ENCODE data around the gene ZFP1. TPM values are rescaled to one million over a fixed set of nuclear protein-coding genes. Genes with fewer than 3 reads are reported as not detected.
"Not testable (repeated sequence)": the region's sequence is repeated elsewhere in the genome, so short reads cannot be mapped to it uniquely, and the experiment has no call there.

The ZFP1 gene
- total RNA-seq, 1 donor from 2014 or later, result 11.3 TPM

DNA sequence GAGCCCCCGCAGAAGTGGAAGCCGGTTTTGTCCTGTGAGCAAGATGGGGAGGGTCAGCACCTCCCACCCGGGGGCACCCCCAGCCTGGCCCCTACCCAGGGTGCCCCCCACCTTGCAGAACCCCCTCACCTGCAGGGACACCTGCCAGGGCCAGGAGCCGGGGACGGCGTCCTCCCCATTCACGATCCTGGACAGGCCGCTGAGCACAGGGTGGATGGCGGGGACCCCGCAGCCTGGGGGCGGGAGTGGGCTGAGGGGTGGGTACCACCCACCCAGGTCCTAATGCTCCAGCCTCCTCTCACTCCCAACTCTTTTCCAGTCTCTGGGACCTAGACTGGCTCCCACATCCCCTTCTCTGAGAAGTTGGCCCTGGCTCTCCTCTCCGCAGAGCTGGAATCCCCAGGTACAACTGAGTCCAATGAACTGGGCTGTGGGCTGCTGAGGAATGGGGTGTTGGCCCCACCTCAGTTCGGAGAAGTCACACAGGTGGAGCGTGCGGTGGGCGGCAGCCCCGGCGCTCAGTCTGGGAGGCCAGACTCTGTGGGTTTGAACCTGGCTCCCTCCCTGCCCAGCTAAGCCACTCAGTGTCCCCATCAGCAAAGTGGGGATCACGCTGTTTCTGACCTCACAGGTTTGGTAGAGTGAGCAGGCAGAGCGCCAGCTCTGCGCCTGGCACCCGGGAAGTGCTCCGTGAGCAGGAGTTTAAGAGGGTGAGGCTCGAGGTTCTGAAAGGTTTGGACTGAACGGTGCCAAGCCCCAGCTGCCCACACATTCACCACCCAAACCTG, 57.8 kb downstream of the ZFP1 start:
- H3K4me3 ChIP-seq; H3K9me3 ChIP-seq; intact Hi-C loops (cut with DNase I); H3K4me1 ChIP-seq; H3K36me3 ChIP-seq; H3K27ac ChIP-seq; H3K27me3 ChIP-seq; DNase-seq (ENCODE audit: extremely low spot score in 2 of 2): not testable (repeated sequence)

DNA sequence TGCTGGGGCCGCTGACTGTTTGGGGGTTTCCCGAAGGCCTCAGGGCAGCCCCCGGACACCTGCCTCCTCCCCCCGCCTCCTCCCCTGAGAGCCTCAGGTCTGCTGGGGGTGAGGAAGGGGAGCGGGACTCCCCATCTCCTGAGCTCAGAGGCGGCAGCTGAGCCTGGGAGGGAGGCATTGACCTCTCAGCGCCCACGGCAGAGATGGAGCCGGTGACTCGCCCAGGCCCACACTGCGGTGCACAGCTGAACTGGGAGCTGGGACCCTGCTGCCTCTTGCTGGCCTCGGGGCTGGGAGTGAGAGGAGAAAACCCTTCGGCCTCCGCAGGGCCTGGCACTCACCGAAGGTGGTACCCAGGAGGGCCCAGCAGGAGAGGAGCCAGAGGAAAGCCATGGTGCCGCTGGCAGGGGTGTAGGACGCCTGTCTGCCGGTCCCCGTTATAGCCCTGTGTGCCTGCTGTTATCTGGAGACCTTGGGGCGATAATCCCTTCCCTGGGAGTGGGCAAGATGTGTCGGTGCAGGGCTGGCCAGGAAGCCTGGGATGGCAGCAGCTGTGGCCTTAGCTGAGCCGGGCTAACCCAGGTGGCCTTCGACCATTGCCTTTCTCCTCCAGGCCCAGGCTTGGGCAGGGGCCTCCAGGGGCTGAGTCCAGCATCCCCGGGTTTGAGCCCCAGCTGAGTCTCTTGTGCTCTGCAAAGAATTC, 58.6 kb downstream of the ZFP1 start, which contains the start of gene CTRB2:
CTRB2 (minus strand) TSS at position 413 of the 703 bp plus-strand sequence; CDS start at position 393, 20 bp downstream.
- no peaks in the 10 kb centered on the region for H3K9me3 ChIP-seq
- no peaks in the 10 kb centered on the region for H3K27me3 ChIP-seq
- no peak within 1 kb of the TSS for H3K4me3 ChIP-seq
- intact Hi-C loops (cut with DNase I), result no loop called here
- no peak for TF ChIP-seq POLR2A (IDR thresholded peaks at IDR 0.05)
- H3K27ac ChIP-seq, result no peak within 1 kb of the TSS
- DNase-seq (ENCODE audit: extremely low spot score in 2 of 2), result no peak
- H3K4me1 ChIP-seq, result no peaks in the 10 kb centered on the region
- H3K36me3 ChIP-seq, result no peaks in the 10 kb centered on the region

DNA sequence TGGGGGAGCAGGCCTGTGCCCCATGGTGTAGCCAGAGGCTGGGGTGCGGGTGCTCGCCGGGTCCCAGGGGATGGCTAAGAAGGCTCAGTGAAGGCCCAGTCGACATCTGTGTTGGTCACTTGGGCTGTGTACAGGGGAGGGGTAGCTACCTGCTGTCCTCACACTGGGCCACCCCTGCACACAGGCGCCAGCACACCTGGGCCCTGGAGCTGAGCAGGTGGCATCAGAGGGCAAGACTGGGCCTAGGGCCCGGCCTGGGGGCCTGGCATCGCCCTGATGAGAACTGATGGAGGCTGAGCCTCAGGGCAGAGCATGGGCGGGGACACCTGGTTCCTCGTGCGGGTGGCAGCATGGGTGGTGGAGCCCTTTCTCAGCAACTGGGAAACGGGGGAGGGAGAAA, 59.5 kb downstream of the ZFP1 start:
- H3K27ac ChIP-seq, result no peak overlapping the region
- no peaks in the 10 kb centered on the region for H3K4me1 ChIP-seq
- intact Hi-C loops (cut with DNase I), result no loop called here
- H3K27me3 ChIP-seq, result no peaks in the 10 kb centered on the region
- H3K36me3 ChIP-seq, result no peaks in the 10 kb centered on the region
- TF ChIP-seq POLR2A (IDR thresholded peaks at IDR 0.05) (no peak), POLR2AphosphoS5 (IDR thresholded peaks at IDR 0.05; ENCODE audit: insufficient read depth in 1 of 2, low read depth in 1 of 2) (no peak)
- TF ChIP-seq, protein P1, sequence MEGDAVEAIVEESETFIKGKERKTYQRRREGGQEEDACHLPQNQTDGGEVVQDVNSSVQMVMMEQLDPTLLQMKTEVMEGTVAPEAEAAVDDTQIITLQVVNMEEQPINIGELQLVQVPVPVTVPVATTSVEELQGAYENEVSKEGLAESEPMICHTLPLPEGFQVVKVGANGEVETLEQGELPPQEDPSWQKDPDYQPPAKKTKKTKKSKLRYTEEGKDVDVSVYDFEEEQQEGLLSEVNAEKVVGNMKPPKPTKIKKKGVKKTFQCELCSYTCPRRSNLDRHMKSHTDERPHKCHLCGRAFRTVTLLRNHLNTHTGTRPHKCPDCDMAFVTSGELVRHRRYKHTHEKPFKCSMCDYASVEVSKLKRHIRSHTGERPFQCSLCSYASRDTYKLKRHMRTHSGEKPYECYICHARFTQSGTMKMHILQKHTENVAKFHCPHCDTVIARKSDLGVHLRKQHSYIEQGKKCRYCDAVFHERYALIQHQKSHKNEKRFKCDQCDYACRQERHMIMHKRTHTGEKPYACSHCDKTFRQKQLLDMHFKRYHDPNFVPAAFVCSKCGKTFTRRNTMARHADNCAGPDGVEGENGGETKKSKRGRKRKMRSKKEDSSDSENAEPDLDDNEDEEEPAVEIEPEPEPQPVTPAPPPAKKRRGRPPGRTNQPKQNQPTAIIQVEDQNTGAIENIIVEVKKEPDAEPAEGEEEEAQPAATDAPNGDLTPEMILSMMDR (IDR thresholded peaks at IDR 0.05), result no peak
- H3K4me3 ChIP-seq, result no peak overlapping the region
- DNase-seq (ENCODE audit: extremely low spot score in 2 of 2), result no peak
- no peaks in the 10 kb centered on the region for H3K9me3 ChIP-seq

DNA sequence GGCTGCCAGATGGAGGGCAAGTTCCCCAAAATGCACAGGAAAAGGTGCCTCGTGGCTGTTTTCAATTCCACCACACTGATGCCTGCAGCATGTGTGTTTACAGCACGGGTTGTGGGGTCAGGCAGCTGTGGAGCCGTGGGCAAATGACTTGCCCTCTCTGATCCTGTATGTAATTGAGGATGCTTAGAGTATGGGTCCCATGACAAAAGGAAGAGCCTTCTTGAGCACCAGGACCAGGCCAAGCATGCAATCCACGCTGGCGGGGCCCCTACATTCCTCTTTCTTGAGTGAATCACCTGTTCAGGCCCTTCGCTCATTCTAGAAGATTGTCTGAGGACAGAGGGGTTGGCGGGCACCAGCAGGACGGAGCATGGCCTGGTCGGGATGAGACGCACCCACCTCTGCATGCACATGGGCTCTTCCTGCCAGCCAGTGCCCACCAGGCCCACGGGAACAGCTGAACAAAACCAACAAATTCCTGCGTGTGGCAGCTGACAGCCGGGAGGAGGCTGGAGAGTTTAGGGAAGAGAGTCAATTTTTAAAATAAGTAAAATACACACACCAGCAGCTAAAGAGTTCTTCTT, 60.0 kb downstream of the ZFP1 start:
- H3K27me3 ChIP-seq, result no peaks in the 10 kb centered on the region
- H3K36me3 ChIP-seq, result no peaks in the 10 kb centered on the region
- TF ChIP-seq, protein P1 (IDR thresholded peaks at IDR 0.05), result no peak
- TF ChIP-seq POLR2A (IDR thresholded peaks at IDR 0.05), result no peak
- TF ChIP-seq POLR2AphosphoS5 (IDR thresholded peaks at IDR 0.05; ENCODE audit: insufficient read depth in 1 of 2, low read depth in 1 of 2), result no peak
- no peak overlapping the region for H3K4me3 ChIP-seq
- no peak overlapping the region for H3K27ac ChIP-seq
- intact Hi-C loops (cut with DNase I), result no loop called here
- DNase-seq (ENCODE audit: extremely low spot score in 2 of 2), result no peak
- no peaks in the 10 kb centered on the region for H3K4me1 ChIP-seq
- H3K9me3 ChIP-seq, result no peaks in the 10 kb centered on the region

DNA sequence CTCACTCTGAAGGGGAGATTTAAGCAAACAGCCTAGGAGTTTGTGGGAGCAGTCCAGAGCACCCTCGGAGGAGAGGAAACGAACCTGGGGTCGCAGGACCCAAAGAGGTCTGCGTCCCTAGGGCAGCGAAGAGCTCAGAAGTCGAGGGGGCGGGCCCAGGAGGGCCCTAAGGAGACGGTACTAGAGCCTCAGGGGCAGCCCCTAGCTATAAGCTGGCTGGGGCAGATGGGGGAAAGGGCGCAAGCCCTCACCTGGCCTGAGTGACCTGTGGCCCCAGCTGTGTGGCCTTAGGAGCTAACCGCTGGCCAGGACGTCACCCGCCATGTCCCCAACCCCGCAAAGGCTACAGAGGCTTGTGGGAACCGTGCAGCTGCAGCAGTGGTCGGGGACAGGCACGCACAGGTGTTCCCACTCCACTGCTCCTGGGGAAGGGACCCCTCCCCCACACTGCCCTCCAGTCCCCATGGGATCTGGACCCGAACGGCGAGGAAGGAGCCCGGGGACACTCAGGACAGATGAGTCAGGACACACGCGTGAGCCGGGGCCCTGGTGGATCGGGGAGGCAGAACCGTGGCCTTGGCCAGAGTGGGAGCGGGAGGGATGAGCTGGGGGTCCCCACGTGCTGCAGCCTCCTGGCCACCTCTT, 60.7 kb downstream of the ZFP1 start:
- Histone ChIP-seq H3K9me3 (no peaks in the 10 kb centered on the region), H3K4me1 (no peaks in the 10 kb centered on the region), H3K4me3 (no peak overlapping the region), H3K36me3 (no peaks in the 10 kb centered on the region), H3K27me3 (no peaks in the 10 kb centered on the region), H3K27ac (no peak overlapping the region)
- no peak for DNase-seq (ENCODE audit: extremely low spot score in 2 of 2)
- intact Hi-C loops (cut with DNase I), result no loop called here
- TF ChIP-seq, protein P1 (IDR thresholded peaks at IDR 0.05), result no peak
- TF ChIP-seq POLR2AphosphoS5 (IDR thresholded peaks at IDR 0.05; ENCODE audit: insufficient read depth in 1 of 2, low read depth in 1 of 2), result no peak
- TF ChIP-seq POLR2A (IDR thresholded peaks at IDR 0.05), result no peak

DNA sequence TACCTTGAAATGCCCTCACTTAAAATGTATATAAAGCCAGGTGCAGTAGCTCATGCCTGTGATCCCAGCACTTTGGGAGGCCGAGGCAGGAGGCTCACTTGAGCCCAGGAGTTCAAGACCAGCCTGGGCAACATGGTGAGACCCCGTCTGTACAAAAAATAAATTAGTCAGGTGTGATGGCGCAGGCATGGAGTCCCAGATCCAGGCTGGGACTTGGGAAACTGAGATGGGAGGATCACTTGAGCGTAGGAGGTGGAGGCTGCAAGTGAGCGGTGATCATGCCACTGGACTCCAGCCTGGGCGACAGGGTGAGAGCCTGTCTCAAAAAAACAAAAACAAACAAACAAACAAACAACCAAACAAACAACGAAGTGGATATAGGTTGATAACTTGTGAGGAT, 61.2 kb downstream of the ZFP1 start:
- H3K4me1 ChIP-seq; H3K27me3 ChIP-seq; H3K4me3 ChIP-seq; intact Hi-C loops (cut with DNase I); H3K36me3 ChIP-seq; H3K27ac ChIP-seq; H3K9me3 ChIP-seq; DNase-seq (ENCODE audit: extremely low spot score in 2 of 2): not testable (repeated sequence)

Measured in vagina (tissue), 2 donors.